Fibroblast of lung (primary cell): ENCODE measurements around the gene CATSPERD. TPM values are rescaled to one million over a fixed set of nuclear protein-coding genes. Genes with fewer than 3 reads are reported as not detected.

ENCODE experiments used
- DNase-seq, 2 donors: peaks; one replicate each; pipeline versions ENCODE4 v3.0.0 to v3.0.0-alpha.2; 2010; ENCODE audit warnings: low read depth in 2 of 2
- H2AFZ ChIP-seq: 2 replicates; pipeline ENCODE4 v1.5.1; 2012; ENCODE audit warnings: low read length, control low read depth, inconsistent platforms
- H3K27ac ChIP-seq: 2 replicates; pipeline ENCODE4 v1.5.1; 2011; ENCODE audit warnings: low read length, control low read depth; ENCODE audit not compliant: insufficient read depth
- H3K27me3 ChIP-seq: 2 replicates; pipeline ENCODE4 v1.5.1; 2011; ENCODE audit warnings: mild to moderate bottlenecking, low read length; ENCODE audit not compliant: control insufficient read depth, insufficient read depth
- H3K36me3 ChIP-seq: 2 replicates; pipeline ENCODE4 v1.5.1; 2011; ENCODE audit warnings: low read length; ENCODE audit not compliant: control insufficient read depth, insufficient read depth
- H3K4me1 ChIP-seq: 2 replicates; pipeline ENCODE4 v1.5.1; 2011; ENCODE audit warnings: low read length; ENCODE audit not compliant: control insufficient read depth, insufficient read depth; ENCODE audit errors: extremely low read depth
- H3K4me2 ChIP-seq: 2 replicates; pipeline ENCODE4 v1.5.1; 2011; ENCODE audit warnings: low read length, control low read depth; ENCODE audit not compliant: insufficient read depth; ENCODE audit errors: extremely low read depth
- H3K4me3 ChIP-seq, 4 experiments: fragments of 200-600 bp in 1 of 4; sonication (generic) in 1 of 4; replicated peaks in 1 of 4; 2 replicates each; pipeline ENCODE4 v1.5.1; 2011 to 2016; ENCODE audit warnings: low read length in 4 of 4, low read depth in 3 of 4, mild to moderate bottlenecking in 3 of 4, control low read depth in 2 of 4, inconsistent platforms in 1 of 4, mixed read lengths in 1 of 4; ENCODE audit not compliant: insufficient read depth in 1 of 4; ENCODE audit errors: control extremely low read depth in 1 of 4
- H3K79me2 ChIP-seq: 2 replicates; pipeline ENCODE4 v1.5.1; 2012; ENCODE audit warnings: mild to moderate bottlenecking, low read length, inconsistent platforms; ENCODE audit not compliant: control insufficient read depth, insufficient read depth
- H3K9ac ChIP-seq: 2 replicates; pipeline ENCODE4 v1.5.1; 2011; ENCODE audit warnings: mild to moderate bottlenecking, low read length, control low read depth; ENCODE audit not compliant: insufficient read depth
- H3K9me3 ChIP-seq: 2 replicates; pipeline ENCODE4 v1.5.1; 2012; ENCODE audit warnings: low read depth, low read length; ENCODE audit not compliant: control insufficient read depth, insufficient read depth
- H4K20me1 ChIP-seq: 2 replicates; pipeline ENCODE4 v1.5.1; 2011; ENCODE audit warnings: low read length; ENCODE audit not compliant: control insufficient read depth, insufficient read depth; ENCODE audit errors: extremely low read depth
- CTCF ChIP-seq, 2 donors: IDR thresholded peaks in 1 of 2; conservative IDR thresholded peaks in 1 of 2; 1 replicate in 1 of 2; 2 replicates in 1 of 2; pipeline ENCODE4 v1.5.1; 2011 to 2012; ENCODE audit warnings: low read length in 2 of 2, control low read depth in 1 of 2, inconsistent platforms in 1 of 2, low read depth in 1 of 2, mild to moderate bottlenecking in 1 of 2
- EZH2 ChIP-seq: IDR thresholded peaks from 2 replicates; pipeline ENCODE4 v1.5.1; 2012; ENCODE audit warnings: low read length, control low read depth, mild to moderate bottlenecking; ENCODE audit errors: missing control alignments
- polyA plus RNA-seq, 2 donors: library from polyadenylated mRNA; depleted of rRNA in 1 of 2; stranded (reverse) in 1 of 2; unstranded in 1 of 2; fragments of >200 nt; gene quantifications; 2 replicates each; pipeline ENCODE4 v1.2.1, GENCODE V29; 2011 to 2012; ENCODE audit warnings: missing spikeins in 1 of 2
- total RNA-seq: library from RNA; depleted of rRNA; stranded (reverse); fragments of >200 nt; gene quantifications from 2 replicates; pipeline ENCODE4 v1.2.1, GENCODE V29; 2014

The CATSPERD gene
- total and polyA plus RNA-seq, 2 donors (not counting 1 experiment from before 2014, with no cell fraction given), result not detected

- Histone ChIP-seq H3K4me3 (no peak overlapping the region), H3K9me3 (no peaks in the 10 kb centered on the region), H3K79me2 (peaks cover 10% of the 10 kb centered on the region), H3K9ac (no peak overlapping the region), H3K27me3 (no peaks in the 10 kb centered on the region), H3K4me2 (no peak overlapping the region), H3K36me3 (peaks cover 4% of the 10 kb centered on the region), H3K27ac (no peak overlapping the region), H2AFZ (no peak overlapping the region), H3K4me1 (peaks cover 4% of the 10 kb centered on the region), H4K20me1 (no peaks in the 10 kb centered on the region)
- DNase-seq, result no peak
- TF ChIP-seq CTCF (conservative IDR thresholded peaks at IDR 0.05 in 1 of 2, IDR thresholded peaks at IDR 0.05 in 1 of 2; ENCODE audit: low read depth in 1 of 2, low read length in 2 of 2), result no peak
Measured at GRCh38 chr19:5676772-5677105, 43.7 kb upstream of the CATSPERD start.

GRCh38 chr19:5677136-5677535 is 43.3 kb upstream of the CATSPERD start:
- H3K4me1 ChIP-seq, result peaks cover 4% of the 10 kb centered on the region
- no peak overlapping the region for H3K9ac ChIP-seq
- no peak for DNase-seq
- TF ChIP-seq EZH2 (no peak), CTCF (conservative IDR thresholded peaks at IDR 0.05 in 1 of 2, IDR thresholded peaks at IDR 0.05 in 1 of 2; ENCODE audit: low read depth in 1 of 2, low read length in 2 of 2) (no peak)
- H3K4me3 ChIP-seq, result no peak overlapping the region
- H3K36me3 ChIP-seq, result peaks cover 1% of the 10 kb centered on the region
- no peak overlapping the region for H2AFZ ChIP-seq
- peaks cover 3% of the 10 kb centered on the region for H3K27me3 ChIP-seq
- no peak overlapping the region for H3K4me2 ChIP-seq
- H3K9me3 ChIP-seq, result no peaks in the 10 kb centered on the region
- no peak overlapping the region for H3K27ac ChIP-seq
- peaks cover 10% of the 10 kb centered on the region for H3K79me2 ChIP-seq
- no peaks in the 10 kb centered on the region for H4K20me1 ChIP-seq

GRCh38 chr19:5677580-5677979 is 42.9 kb upstream of the CATSPERD start:
- Histone ChIP-seq H3K9ac (no peak overlapping the region), H3K4me1 (peaks cover 4% of the 10 kb centered on the region)

More at GRCh38 chr19:5677580-5677979, 42.9 kb upstream of the CATSPERD start:
- H3K27me3 ChIP-seq, result peaks cover 3% of the 10 kb centered on the region
- H3K4me3 ChIP-seq, result no peak overlapping the region
- peaks cover 10% of the 10 kb centered on the region for H3K79me2 ChIP-seq
- no peaks in the 10 kb centered on the region for H4K20me1 ChIP-seq
- no peaks in the 10 kb centered on the region for H3K9me3 ChIP-seq
- H2AFZ ChIP-seq, result no peak overlapping the region
- peaks cover 1% of the 10 kb centered on the region for H3K36me3 ChIP-seq
- DNase-seq, result no peak
- no peak overlapping the region for H3K27ac ChIP-seq
- TF ChIP-seq CTCF (conservative IDR thresholded peaks at IDR 0.05 in 1 of 2, IDR thresholded peaks at IDR 0.05 in 1 of 2; ENCODE audit: low read depth in 1 of 2, low read length in 2 of 2), result no peak
- no peak for TF ChIP-seq EZH2
- H3K4me2 ChIP-seq, result no peak overlapping the region
